HEK293T (cell line): ENCODE results near the gene TRDN.

Experiments used
- ELF4 ChIP-seq: fragments of 450-650 bp; IDR thresholded peaks from 2 replicates; pipeline ENCODE4 v1.6.1; 2017; ENCODE audit warnings: antibody characterized with exemption
- FOXA1 ChIP-seq: fragments of 450-650 bp; IDR thresholded peaks from 2 replicates; pipeline ENCODE4 v1.6.1; 2016; ENCODE audit warnings: mild to moderate bottlenecking
- FOXK2 ChIP-seq: fragments of 450-650 bp; IDR thresholded peaks from 2 replicates; pipeline ENCODE4 v1.6.1; 2016; ENCODE audit warnings: mild to moderate bottlenecking
- SP1 ChIP-seq: fragments of 450-650 bp; IDR thresholded peaks from 2 replicates; pipeline ENCODE4 v1.6.1; 2017

DNA sequence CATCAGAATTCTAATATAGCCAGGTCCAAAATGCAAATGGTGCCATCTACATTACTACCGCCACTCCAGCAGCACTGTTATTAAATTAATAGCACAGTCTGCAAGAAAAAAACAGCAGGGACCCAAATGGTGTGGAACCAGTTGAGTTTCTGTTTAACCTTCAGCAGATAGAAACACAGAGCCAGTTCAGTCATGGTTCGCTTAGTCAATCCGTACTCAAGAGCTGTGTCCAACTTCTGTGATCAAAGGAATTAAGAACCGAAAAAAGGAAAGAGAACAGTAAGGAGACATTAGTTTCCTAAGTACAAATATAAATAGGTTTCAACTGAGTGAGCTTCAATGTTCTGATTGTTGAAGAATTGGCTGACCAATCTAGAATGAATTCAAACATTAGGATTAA is 107.7 kb downstream of the TRDN start:
- TF ChIP-seq FOXK2 = no peak
- TF ChIP-seq ELF4 = no peak
- no peak for TF ChIP-seq SP1
- TF ChIP-seq FOXA1 = no peak
